ENCODE results near the gene UCHL1.
"Not testable (repeated sequence)": the region's sequence is repeated elsewhere in the genome, so short reads cannot be mapped to it uniquely, and the experiment has no call there.

Gene UCHL1

DNA sequence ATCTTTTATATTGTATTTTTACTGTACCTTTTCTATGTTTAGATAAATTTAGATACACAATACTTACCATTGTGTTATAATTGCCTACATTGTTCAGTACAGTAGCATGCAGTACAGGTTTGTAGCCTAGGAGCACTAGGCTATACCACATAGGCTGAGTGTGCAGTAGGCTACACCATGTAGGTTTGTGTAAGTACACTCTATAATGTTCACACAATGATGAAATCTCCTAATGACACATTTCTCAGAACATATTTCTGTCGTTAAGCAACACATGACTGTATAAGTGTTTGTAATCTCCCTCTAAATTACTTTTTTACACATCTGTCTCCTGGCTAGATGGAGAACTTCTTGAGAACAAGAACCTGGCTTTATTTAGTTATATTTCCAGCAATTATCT, 40.3 kb downstream of the UCHL1 start:
- Mint-ChIP-seq H3K4me3 (no peak overlapping the region), H3K36me3 (no peaks in the 10 kb centered on the region), H3K27ac (no peak overlapping the region), H3K27me3 (no peaks in the 10 kb centered on the region), H3K9me3 (peaks cover 8% of the 10 kb centered on the region), H3K4me1 (no peaks in the 10 kb centered on the region)
- no peak for ATAC-seq

DNA sequence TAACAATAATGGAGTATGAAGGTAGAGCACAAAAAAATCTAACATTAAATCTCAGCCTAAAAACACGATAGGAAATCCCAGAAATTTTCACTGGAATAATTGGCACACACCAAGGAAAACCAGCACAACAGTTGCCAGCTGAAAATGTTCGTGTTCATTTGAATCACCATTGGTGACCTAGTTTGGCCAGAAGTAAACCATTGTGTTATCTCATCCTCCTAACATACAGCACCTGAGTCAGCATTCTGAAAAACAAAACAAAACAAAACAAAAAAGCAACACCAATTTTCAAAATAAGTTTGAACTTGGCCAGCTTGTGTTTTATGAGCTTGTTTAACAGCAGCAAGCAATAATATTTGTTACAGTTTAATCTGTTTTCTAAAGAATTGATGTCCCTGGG, 41.1 kb downstream of the UCHL1 start:
- ATAC-seq: no peak
- H3K9me3 Mint-ChIP-seq: peaks cover 5% of the 10 kb centered on the region
- no peak overlapping the region for H3K27ac Mint-ChIP-seq
- H3K36me3 Mint-ChIP-seq: no peaks in the 10 kb centered on the region
- no peak overlapping the region for H3K4me3 Mint-ChIP-seq
- no peaks in the 10 kb centered on the region for H3K27me3 Mint-ChIP-seq
- no peaks in the 10 kb centered on the region for H3K4me1 Mint-ChIP-seq

DNA sequence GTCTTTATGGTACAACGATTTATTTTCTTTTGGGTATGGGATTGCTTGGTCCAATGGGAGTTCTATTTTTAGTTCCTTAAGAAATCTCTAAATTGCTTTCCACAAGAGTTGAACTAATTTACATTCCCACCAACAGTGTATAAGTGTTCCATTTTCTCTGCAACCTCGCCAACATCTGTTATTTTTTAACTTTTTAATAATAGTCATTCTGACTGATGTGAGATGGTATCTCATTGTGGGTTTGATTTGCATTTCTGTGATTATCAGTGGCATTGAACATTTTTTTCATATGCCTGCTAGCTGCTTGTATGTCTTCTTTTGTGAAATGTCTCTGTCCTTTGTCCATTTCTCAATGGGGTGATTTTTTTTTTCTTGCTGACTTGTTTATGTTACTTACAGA, 42.8 kb downstream of the UCHL1 start:
- no peak for ATAC-seq
- Mint-ChIP-seq H3K27me3 (peaks cover 8% of the 10 kb centered on the region), H3K27ac (no peak overlapping the region)

DNA sequence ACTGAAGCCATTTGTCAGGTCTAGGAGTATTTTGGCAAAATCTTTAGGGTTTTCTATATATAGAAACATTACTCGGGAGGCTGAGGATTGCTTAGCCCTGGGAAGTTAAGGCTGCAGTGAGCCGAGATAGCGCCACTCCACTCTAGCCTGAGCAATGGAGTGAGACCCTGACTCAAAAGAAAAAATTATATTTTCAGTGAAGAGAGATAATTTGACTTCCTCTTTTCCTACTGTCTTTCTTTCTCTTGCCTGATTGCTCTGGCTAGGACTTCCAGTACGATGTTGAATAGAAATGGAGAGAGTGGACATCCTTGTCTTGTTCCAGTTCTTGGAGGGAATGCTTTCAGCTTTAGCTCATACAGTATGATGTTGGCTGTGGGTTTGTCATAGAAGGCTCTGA, 44.4 kb downstream of the UCHL1 start:
- H3K27me3 Mint-ChIP-seq: peaks cover 17% of the 10 kb centered on the region
- H3K4me3 Mint-ChIP-seq: no peak overlapping the region
- no peaks in the 10 kb centered on the region for H3K4me1 Mint-ChIP-seq
- no peak overlapping the region for H3K27ac Mint-ChIP-seq
- H3K9me3 Mint-ChIP-seq: no peaks in the 10 kb centered on the region
- H3K36me3 Mint-ChIP-seq: no peaks in the 10 kb centered on the region
- no peak for ATAC-seq

More for the DNA sequence above, 42.8 kb downstream of the UCHL1 start:
- Mint-ChIP-seq H3K36me3 (no peaks in the 10 kb centered on the region), H3K9me3 (peaks cover 3% of the 10 kb centered on the region), H3K4me3 (no peak overlapping the region), H3K4me1 (no peaks in the 10 kb centered on the region)

DNA sequence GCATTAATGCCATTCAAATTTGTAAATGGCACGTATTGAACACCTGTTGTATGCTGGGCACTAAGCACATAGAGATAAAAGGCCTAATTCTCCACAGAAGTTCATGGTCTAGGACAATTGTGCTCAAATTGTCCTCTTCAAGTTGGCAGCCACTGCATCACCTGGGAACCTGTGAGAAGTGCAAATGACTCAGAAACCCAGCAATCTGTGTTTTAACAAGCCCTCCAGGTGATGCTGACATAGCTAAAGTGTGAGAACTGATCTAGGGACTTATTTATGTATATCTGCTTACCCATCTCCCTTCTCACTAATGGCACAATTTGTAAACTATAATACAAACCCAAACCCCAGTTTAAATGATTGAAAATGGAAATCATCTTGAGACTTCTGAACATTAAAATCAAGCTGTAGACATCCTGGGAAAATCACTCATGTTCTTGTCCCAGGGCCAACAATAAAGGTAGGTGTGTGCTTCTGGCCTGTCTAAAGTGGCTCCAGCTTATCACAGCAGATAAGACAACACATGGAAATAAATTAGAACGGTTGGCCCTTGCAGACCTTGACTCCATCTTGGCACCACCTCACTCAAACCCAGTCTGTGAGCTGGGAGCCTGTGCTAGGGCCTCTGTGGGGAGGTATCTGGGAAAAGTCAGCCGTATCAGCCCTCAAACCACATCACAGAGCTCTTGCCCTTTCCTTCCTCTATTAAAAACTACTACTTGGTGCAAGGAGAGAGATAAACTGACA, 46.8 kb downstream of the UCHL1 start:
- Mint-ChIP-seq H3K27ac (no peak overlapping the region), H3K4me1 (no peaks in the 10 kb centered on the region), H3K4me3 (no peak overlapping the region), H3K36me3 (no peaks in the 10 kb centered on the region), H3K27me3 (peaks cover 17% of the 10 kb centered on the region), H3K9me3 (no peaks in the 10 kb centered on the region)
- no peak for ATAC-seq

DNA sequence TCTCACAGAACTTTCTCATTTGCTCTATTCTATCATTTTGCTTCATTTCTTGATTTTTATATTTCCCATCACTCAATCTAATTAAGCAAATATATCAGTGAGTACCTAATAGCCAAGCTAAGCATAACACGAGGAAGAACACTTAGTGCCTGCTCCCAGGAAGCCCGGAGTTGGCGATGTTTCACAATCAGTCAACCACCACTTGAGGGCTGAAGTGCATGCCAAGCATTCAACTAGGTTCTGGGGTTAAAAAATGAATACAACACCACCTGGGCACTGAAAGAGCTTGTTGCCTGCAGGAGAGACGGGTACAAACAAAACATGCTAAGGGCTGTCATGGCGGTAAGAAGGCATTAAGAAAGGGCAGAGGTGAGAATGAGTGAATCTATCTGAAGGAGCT, 47.5 kb downstream of the UCHL1 start:
- no peaks in the 10 kb centered on the region for H3K9me3 Mint-ChIP-seq

DNA sequence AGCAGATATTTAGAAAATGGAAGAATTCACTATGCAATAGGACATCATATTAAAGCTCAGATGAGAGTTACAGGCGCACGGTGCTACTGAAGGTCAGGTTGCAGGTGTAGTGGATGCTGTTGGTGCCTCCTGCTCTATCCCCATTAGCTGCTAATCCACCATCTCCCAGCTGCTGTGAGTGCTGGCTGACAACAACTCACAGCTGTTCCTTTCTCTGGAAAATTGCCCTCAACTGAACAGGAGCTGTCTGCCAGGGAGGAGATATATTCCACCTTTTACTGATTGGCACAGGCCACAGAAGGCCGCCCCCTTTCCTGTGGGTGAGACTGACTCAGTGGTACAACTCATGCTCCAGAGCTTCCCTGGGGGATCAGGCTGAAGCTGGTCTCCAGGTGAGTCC, 48.7 kb downstream of the UCHL1 start:
- Mint-ChIP-seq H3K27me3 (peaks cover 25% of the 10 kb centered on the region), H3K36me3 (no peaks in the 10 kb centered on the region)
- ATAC-seq: no peak

More for the DNA sequence above, 47.5 kb downstream of the UCHL1 start:
- Mint-ChIP-seq H3K4me1 (no peaks in the 10 kb centered on the region), H3K36me3 (no peaks in the 10 kb centered on the region), H3K27ac (no peak overlapping the region), H3K4me3 (no peak overlapping the region), H3K27me3 (peaks cover 17% of the 10 kb centered on the region)
- ATAC-seq: no peak

GRCh38 chr4:41307638-41308037, 50.9 kb downstream of the UCHL1 start:
- Mint-ChIP-seq H3K4me3 (no peak overlapping the region), H3K36me3 (no peaks in the 10 kb centered on the region), H3K4me1 (no peaks in the 10 kb centered on the region), H3K27ac (no peak overlapping the region), H3K27me3 (peaks cover 38% of the 10 kb centered on the region), H3K9me3 (peaks cover 2% of the 10 kb centered on the region)
- ATAC-seq: no peak

More for the DNA sequence above, 48.7 kb downstream of the UCHL1 start:
- no peak overlapping the region for H3K4me3 Mint-ChIP-seq
- no peaks in the 10 kb centered on the region for H3K4me1 Mint-ChIP-seq
- H3K27ac Mint-ChIP-seq: no peak overlapping the region
- H3K9me3 Mint-ChIP-seq: peaks cover 2% of the 10 kb centered on the region

GRCh38 chr4:41308398-41308797, 51.7 kb downstream of the UCHL1 start:
- H3K27ac Mint-ChIP-seq: no peak overlapping the region
- H3K9me3 Mint-ChIP-seq: peaks cover 2% of the 10 kb centered on the region
- no peak overlapping the region for H3K4me3 Mint-ChIP-seq
- H3K27me3 Mint-ChIP-seq: peaks cover 45% of the 10 kb centered on the region
- ATAC-seq: no peak
- H3K4me1 Mint-ChIP-seq: no peaks in the 10 kb centered on the region
- no peaks in the 10 kb centered on the region for H3K36me3 Mint-ChIP-seq

GRCh38 chr4:41315426-41315825, 58.7 kb downstream of the UCHL1 start:
- peaks cover 21% of the 10 kb centered on the region for H3K27me3 Mint-ChIP-seq
- H3K27ac Mint-ChIP-seq, H3K4me1 Mint-ChIP-seq, ATAC-seq, H3K36me3 Mint-ChIP-seq, H3K4me3 Mint-ChIP-seq, H3K9me3 Mint-ChIP-seq: not testable (repeated sequence)

DNA sequence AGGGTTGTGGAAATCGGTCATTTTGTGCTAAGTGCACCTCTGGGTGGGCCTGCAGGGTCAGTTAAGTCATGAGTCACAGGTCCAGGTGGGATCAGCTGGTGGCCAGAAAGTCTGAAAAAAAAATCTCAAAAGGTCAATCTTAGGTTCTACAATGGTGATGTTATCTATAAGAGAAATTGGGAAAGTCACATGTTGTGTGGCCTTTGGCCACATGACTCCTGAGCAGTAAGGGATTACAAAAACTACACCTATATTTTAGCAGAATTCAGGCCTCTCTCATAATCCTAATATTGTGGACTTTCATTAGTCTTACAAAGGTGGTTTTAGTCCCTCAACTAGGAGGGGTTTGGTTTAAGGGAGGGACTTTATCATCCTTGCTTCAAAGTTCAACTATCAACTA, 59.1 kb downstream of the UCHL1 start:
- H3K9me3 Mint-ChIP-seq: no peaks in the 10 kb centered on the region
- no peak overlapping the region for H3K27ac Mint-ChIP-seq
- H3K4me3 Mint-ChIP-seq: no peak overlapping the region
- no peak for ATAC-seq
- H3K27me3 Mint-ChIP-seq: peaks cover 17% of the 10 kb centered on the region
- H3K36me3 Mint-ChIP-seq: no peaks in the 10 kb centered on the region
- no peaks in the 10 kb centered on the region for H3K4me1 Mint-ChIP-seq

All from stimulated activated memory B cell treated with anti-CD40 and anti-IgM and Interleukin-4, amounts not matched to agents 10 μg/mL and 1 μg/mL and 100 μg/mL, for 72 hours (primary cell).